HG02678 (cell line): Measurements from ENCODE around the gene CADM2.
"Not testable (repeated sequence)": the region's sequence is repeated elsewhere in the genome, so short reads cannot be mapped to it uniquely, and the experiment has no call there.

Source experiments
- ATAC-seq: cut with Tn5 transposase; IDR thresholded peaks from one replicate; pipeline ENCODE4 v1.9.1; 2021; ENCODE audit warnings: mild to moderate bottlenecking, moderate library complexity; ENCODE audit not compliant: unreplicated experiment

The CADM2 gene

GRCh38 chr3:85074003-85074402 is 115.2 kb downstream of the CADM2 start:
- no peak for ATAC-seq

- ATAC-seq = no peak
Measured at GRCh38 chr3:85075663-85076062, 116.9 kb downstream of the CADM2 start.

- no peak for ATAC-seq
Measured at GRCh38 chr3:85077018-85077417, 118.2 kb downstream of the CADM2 start.

- no peak for ATAC-seq
Measured at GRCh38 chr3:85081191-85081906, 122.6 kb downstream of the CADM2 start.

- no peak for ATAC-seq
Measured at GRCh38 chr3:85090495-85090894, 131.7 kb downstream of the CADM2 start.

GRCh38 chr3:85100316-85100715 is 141.5 kb downstream of the CADM2 start:
- no peak for ATAC-seq

GRCh38 chr3:85102781-85103180 is 144.0 kb downstream of the CADM2 start:
- ATAC-seq = no peak

GRCh38 chr3:85110393-85110792 is 151.6 kb downstream of the CADM2 start:
- no peak for ATAC-seq

- ATAC-seq = no peak
Measured at GRCh38 chr3:85120879-85121278, 162.1 kb downstream of the CADM2 start.

- not testable (repeated sequence) for ATAC-seq
Measured at GRCh38 chr3:85132864-85133263, 174.1 kb downstream of the CADM2 start.

- ATAC-seq = not testable (repeated sequence)
Measured at GRCh38 chr3:85133691-85134420, 175.1 kb downstream of the CADM2 start.

- no peak for ATAC-seq
Measured at GRCh38 chr3:85142626-85143025, 183.8 kb downstream of the CADM2 start.

GRCh38 chr3:85148036-85148435 is 189.2 kb downstream of the CADM2 start:
- ATAC-seq = no peak

- no peak for ATAC-seq
Measured at GRCh38 chr3:85151555-85151954, 192.8 kb downstream of the CADM2 start.

GRCh38 chr3:85153279-85153678 is 194.5 kb downstream of the CADM2 start:
- ATAC-seq = not testable (repeated sequence)

- no peak for ATAC-seq
Measured at GRCh38 chr3:85159376-85159775, 200.6 kb downstream of the CADM2 start.

- no peak for ATAC-seq
Measured at GRCh38 chr3:85161544-85161943, 202.8 kb downstream of the CADM2 start.

- no peak for ATAC-seq
Measured at GRCh38 chr3:85162905-85163304, 204.1 kb downstream of the CADM2 start.

GRCh38 chr3:85164436-85164835 is 205.6 kb downstream of the CADM2 start:
- no peak for ATAC-seq

- ATAC-seq = no peak
Measured at GRCh38 chr3:85167576-85167975, 208.8 kb downstream of the CADM2 start.

GRCh38 chr3:85170646-85171045 is 211.9 kb downstream of the CADM2 start:
- no peak for ATAC-seq

GRCh38 chr3:85171976-85172375 is 213.2 kb downstream of the CADM2 start:
- no peak for ATAC-seq
